Peyer's patch (tissue), 4 donors: ENCODE measurements around the gene MSI2. TPM values are rescaled to one million over a fixed set of nuclear protein-coding genes. Genes with fewer than 3 reads are reported as not detected.

Source experiments
- DNase-seq, 3 donors: peaks; one replicate each; pipeline ENCODE4 v3.0.0-alpha.2; 2017 to 2019
- H3K27ac ChIP-seq, 4 donors: fragments of 200-600 bp; sonication (generic); one replicate each; pipeline ENCODE4 v1.5.1; 2016 to 2019
- H3K27me3 ChIP-seq, 2 donors: fragments of 200-600 bp; sonication (generic); one replicate each; pipeline ENCODE4 v1.5.1; 2019
- H3K36me3 ChIP-seq, 3 donors: fragments of 200-600 bp; sonication (generic); one replicate each; pipeline ENCODE4 v1.5.1; 2016 to 2019
- H3K4me1 ChIP-seq, 4 donors: fragments of 200-600 bp; sonication (generic); one replicate each; pipeline ENCODE4 v1.5.1; 2016 to 2019
- H3K4me3 ChIP-seq, 4 donors: fragments of 200-600 bp; sonication (generic); 1 replicate in 3 of 4; 2 replicates in 1 of 4; pipeline ENCODE4 v1.5.1; 2016 to 2019; ENCODE audit warnings: mild to moderate bottlenecking in 1 of 4
- H3K9me3 ChIP-seq, 4 donors: fragments of 200-600 bp; sonication (generic); one replicate each; pipeline ENCODE4 v1.5.1; 2016 to 2019; ENCODE audit warnings: mild to moderate bottlenecking in 1 of 4
- POLR2A ChIP-seq, 2 donors: fragments of 450-650 bp; IDR thresholded peaks; one replicate each; pipeline ENCODE4 v1.5.1; 2017; ENCODE audit warnings: antibody characterized with exemption in 2 of 2, mild to moderate bottlenecking in 2 of 2, moderate library complexity in 2 of 2
- total RNA-seq, 4 donors: library from RNA; depleted of rRNA; stranded (reverse); fragments of >200 nt; gene quantifications; one replicate each; pipeline ENCODE4 v1.1.0, GENCODE V29; 2016
- TF ChIP-seq, protein P1 (sequence below), 6 experiments: fragments of 450-650 bp in 4 of 6; fragments of 200-600 bp in 2 of 6; sonication (generic) in 1 of 6; IDR thresholded peaks; one replicate each; pipeline ENCODE4 v1.5.1; 2017 to 2019; ENCODE audit warnings: antibody characterized with exemption in 6 of 6, mild to moderate bottlenecking in 3 of 6, moderate library complexity in 1 of 6

Gene MSI2
- total RNA-seq, 4 donors from 2014 or later: 25.9 to 39.0 (median 29.2) TPM

DNA sequence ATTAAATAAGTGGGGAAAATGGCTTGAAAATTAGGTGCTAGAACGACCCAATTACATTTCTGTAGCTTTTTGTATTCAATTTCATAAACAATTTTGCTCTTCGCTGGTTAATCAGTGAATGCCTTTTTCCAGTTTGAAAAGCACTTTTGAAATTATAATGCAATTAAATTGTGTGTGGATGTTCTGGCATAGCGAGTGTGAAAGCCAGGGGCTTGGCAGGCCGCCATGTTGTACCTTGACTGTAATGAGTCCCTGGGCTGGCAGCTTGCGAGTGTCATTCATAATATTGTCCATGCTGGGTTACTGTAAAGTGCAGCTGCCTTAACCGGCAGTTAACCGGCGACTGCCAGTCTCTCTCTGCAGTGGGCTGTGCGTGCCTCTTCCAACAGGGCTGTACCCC is 310.9 kb downstream of the MSI2 start:
- TF ChIP-seq, protein P1, sequence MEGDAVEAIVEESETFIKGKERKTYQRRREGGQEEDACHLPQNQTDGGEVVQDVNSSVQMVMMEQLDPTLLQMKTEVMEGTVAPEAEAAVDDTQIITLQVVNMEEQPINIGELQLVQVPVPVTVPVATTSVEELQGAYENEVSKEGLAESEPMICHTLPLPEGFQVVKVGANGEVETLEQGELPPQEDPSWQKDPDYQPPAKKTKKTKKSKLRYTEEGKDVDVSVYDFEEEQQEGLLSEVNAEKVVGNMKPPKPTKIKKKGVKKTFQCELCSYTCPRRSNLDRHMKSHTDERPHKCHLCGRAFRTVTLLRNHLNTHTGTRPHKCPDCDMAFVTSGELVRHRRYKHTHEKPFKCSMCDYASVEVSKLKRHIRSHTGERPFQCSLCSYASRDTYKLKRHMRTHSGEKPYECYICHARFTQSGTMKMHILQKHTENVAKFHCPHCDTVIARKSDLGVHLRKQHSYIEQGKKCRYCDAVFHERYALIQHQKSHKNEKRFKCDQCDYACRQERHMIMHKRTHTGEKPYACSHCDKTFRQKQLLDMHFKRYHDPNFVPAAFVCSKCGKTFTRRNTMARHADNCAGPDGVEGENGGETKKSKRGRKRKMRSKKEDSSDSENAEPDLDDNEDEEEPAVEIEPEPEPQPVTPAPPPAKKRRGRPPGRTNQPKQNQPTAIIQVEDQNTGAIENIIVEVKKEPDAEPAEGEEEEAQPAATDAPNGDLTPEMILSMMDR (IDR thresholded peaks at IDR 0.05): no peak
- no peak for TF ChIP-seq POLR2A (IDR thresholded peaks at IDR 0.05)
- Histone ChIP-seq H3K36me3 (no peaks in the 10 kb centered on the region), H3K27me3 (no peaks in the 10 kb centered on the region), H3K4me1 (no peaks in the 10 kb centered on the region), H3K27ac (no peak overlapping the region), H3K9me3 (no peaks in the 10 kb centered on the region), H3K4me3 (no peak overlapping the region)
- no peak for DNase-seq

- H3K27ac ChIP-seq: no peak overlapping the region
- TF ChIP-seq POLR2A (IDR thresholded peaks at IDR 0.05): no peak
- TF ChIP-seq, protein P1 (IDR thresholded peaks at IDR 0.05): no peak
- no peaks in the 10 kb centered on the region for H3K9me3 ChIP-seq
Observed at GRCh38 chr17:57568340-57568739, 312.0 kb downstream of the MSI2 start.

GRCh38 chr17:57569021-57569420 is 312.7 kb downstream of the MSI2 start:
- Histone ChIP-seq H3K9me3 (no peaks in the 10 kb centered on the region), H3K4me1 (no peaks in the 10 kb centered on the region), H3K36me3 (no peaks in the 10 kb centered on the region), H3K4me3 (no peak overlapping the region), H3K27ac (no peak overlapping the region), H3K27me3 (no peaks in the 10 kb centered on the region)
- DNase-seq: no peak
- TF ChIP-seq, protein P1 (IDR thresholded peaks at IDR 0.05): no peak
- TF ChIP-seq POLR2A (IDR thresholded peaks at IDR 0.05): no peak

More at GRCh38 chr17:57568340-57568739, 312.0 kb downstream of the MSI2 start:
- no peaks in the 10 kb centered on the region for H3K27me3 ChIP-seq
- H3K4me3 ChIP-seq: no peak overlapping the region
- H3K4me1 ChIP-seq: no peaks in the 10 kb centered on the region
- H3K36me3 ChIP-seq: no peaks in the 10 kb centered on the region
- DNase-seq: no peak

GRCh38 chr17:57569853-57570252 is 313.5 kb downstream of the MSI2 start:
- Histone ChIP-seq H3K4me1 (no peaks in the 10 kb centered on the region), H3K4me3 (no peak overlapping the region), H3K27ac (no peak overlapping the region), H3K9me3 (no peaks in the 10 kb centered on the region), H3K36me3 (no peaks in the 10 kb centered on the region), H3K27me3 (no peaks in the 10 kb centered on the region)
- no peak for DNase-seq
- TF ChIP-seq, protein P1 (IDR thresholded peaks at IDR 0.05): no peak
- TF ChIP-seq POLR2A (IDR thresholded peaks at IDR 0.05): no peak

DNA sequence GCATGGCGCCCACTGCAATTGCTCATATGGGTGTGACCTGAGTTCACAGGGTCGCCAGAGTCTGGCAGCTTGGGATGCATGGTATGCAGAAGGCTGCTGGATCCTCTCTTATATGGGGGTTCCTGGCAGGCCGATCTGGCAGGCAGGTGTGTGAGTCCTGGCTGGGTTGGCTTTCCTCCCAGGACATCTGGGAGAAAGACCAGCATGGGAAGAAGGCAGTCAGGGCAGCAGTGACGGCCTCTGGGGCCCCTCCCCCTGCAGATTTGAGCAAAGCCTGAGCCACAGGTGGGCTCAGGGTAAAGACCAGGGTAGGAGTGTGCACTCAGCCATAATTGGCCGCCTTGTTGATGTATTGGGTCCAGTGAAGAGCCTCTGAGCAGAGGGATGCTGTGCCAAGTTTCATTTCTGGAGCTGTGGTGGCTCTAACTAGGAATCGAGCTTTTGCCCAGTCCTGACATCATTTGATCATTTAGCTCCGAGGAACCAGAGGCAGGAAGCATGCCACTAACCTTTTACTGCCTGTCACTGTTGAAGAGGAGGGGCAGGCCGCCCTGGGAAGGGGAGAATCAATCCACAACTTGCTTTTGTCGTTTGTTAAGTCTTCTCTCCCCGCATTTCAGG is 314.5 kb downstream of the MSI2 start:
- Histone ChIP-seq H3K27me3 (no peaks in the 10 kb centered on the region), H3K4me3 (no peak overlapping the region), H3K36me3 (no peaks in the 10 kb centered on the region), H3K27ac (no peak overlapping the region), H3K4me1 (no peaks in the 10 kb centered on the region), H3K9me3 (no peaks in the 10 kb centered on the region)
- DNase-seq: no peak
- no peak for TF ChIP-seq POLR2A (IDR thresholded peaks at IDR 0.05)
- TF ChIP-seq, protein P1 (IDR thresholded peaks at IDR 0.05): no peak

DNA sequence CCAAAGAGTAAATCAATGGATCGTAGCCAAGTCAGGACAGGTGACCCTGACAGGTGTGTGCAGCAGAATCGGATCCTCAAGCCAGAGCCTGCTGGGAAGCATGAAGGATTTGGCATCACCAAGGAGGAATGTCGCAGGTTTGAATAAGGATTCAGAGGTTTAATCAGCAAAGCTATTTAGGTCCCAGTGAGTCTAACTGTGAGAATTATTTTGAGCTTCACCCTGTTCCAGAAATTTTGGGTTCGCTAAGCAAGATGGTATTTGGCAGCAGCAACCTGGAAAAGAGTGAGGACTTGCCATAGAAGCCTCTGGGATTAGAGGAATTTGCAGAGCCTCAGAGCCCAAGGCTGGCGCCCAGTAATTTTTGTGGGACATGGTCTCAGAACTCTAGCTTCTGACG is 315.7 kb downstream of the MSI2 start:
- H3K27ac ChIP-seq: no peak overlapping the region
- H3K4me1 ChIP-seq: no peaks in the 10 kb centered on the region
- no peaks in the 10 kb centered on the region for H3K9me3 ChIP-seq
- no peak overlapping the region for H3K4me3 ChIP-seq
- H3K27me3 ChIP-seq: no peaks in the 10 kb centered on the region
- no peaks in the 10 kb centered on the region for H3K36me3 ChIP-seq
- no peak for DNase-seq
- TF ChIP-seq, protein P1 (IDR thresholded peaks at IDR 0.05): no peak
- no peak for TF ChIP-seq POLR2A (IDR thresholded peaks at IDR 0.05)
